DMS 273 treated with DMSO at 0.1 percent for 48 hours (cell line): ENCODE measurements around the gene HIBCH.
"Not testable (repeated sequence)": the region's sequence is repeated elsewhere in the genome, so short reads cannot be mapped to it uniquely, and the experiment has no call there.

ENCODE experiments used
- DNase-seq: peaks from one replicate; lab custom pipeline; 2025; lab: John Stamatoyannopoulos, UW

The HIBCH gene

DNA sequence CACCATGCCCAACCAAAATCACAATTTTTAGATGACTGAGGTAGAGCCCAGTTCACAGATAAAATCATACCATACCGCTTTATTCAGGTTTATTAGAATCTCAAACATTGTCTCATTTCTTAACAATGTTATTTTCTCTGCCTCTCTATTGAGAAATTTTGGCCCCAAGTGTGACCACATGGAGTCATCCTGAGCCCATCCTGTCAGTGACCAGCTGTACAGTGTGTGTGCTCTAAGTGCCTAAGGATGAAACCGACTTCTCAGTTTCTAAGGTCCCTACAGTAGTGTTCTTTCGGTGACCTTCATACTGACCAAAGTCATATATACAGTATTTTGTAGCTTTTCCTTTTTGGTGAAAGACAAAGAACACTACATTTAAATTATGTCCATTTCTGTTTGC, 133.4 kb downstream of the HIBCH start:
- no peak for DNase-seq

DNA sequence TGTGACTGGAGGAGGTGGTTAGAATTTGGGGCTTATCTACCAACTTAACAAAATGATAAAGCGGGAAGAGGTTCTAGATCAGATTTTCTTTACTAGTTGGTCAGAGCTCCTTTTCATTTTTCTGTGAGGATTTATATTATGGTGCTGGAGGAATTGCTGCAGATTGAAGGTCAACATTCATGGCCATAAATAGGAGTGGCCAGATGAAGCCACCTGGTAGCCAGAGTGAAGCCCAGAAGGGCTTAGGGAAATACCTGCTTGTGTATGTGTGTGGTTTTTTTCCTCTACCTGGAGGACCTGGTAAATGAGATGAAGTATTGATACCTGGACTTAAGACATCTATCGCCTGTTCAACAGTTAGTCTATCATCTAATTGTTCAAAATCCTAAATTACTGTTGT, 134.2 kb downstream of the HIBCH start:
- no peak for DNase-seq

GRCh38 chr2:190184460-190184859, 135.2 kb downstream of the HIBCH start:
- no peak for DNase-seq

GRCh38 chr2:190183539-190183938, 136.1 kb downstream of the HIBCH start:
- DNase-seq, result no peak

GRCh38 chr2:190182071-190182524, 137.5 kb downstream of the HIBCH start:
- DNase-seq, result no peak

- DNase-seq, result no peak
Observed at GRCh38 chr2:190181123-190181669, 138.4 kb downstream of the HIBCH start.

DNA sequence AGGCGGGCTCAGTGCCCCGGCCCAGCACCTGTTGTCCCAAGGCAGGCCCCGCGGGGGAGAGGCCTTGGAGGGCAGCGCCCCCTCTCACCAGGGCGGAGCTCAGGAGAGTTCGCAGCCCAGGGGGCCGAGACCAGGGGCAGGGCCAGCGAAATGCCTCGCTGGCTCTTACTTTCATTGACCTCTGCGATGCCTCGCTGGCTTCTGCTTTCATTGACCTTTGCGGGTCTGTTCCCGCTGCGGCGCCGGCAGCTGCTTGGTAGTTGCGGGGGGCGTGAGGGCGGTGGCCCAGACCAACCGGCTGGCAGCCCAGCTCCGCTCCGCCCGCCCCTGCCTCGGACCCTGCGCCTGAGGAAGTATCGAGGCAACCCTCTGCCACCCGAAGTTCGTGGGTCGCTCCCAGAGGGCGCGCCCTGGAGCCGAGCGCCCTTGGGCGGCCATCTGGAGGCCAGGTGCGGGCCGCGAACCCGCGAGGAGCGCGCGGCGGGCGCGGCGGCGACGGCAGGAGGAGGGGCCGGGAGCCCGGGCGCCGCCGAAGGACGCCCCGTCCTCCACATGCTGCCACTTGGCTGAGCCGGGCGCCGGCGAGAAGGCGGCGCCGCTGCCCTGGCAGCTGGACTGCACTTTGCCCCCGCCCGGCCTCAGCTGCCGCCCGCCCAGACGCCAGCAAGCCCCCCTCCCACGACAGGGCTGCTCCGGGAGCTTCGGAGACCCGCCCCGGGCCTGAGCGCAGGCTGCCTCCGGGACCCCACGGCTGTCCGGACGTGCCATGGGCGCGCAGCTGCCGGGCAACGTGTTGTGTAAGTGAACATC, 139.1 kb downstream of the HIBCH start:
- peak; percentile 23 for DNase-seq

DNA sequence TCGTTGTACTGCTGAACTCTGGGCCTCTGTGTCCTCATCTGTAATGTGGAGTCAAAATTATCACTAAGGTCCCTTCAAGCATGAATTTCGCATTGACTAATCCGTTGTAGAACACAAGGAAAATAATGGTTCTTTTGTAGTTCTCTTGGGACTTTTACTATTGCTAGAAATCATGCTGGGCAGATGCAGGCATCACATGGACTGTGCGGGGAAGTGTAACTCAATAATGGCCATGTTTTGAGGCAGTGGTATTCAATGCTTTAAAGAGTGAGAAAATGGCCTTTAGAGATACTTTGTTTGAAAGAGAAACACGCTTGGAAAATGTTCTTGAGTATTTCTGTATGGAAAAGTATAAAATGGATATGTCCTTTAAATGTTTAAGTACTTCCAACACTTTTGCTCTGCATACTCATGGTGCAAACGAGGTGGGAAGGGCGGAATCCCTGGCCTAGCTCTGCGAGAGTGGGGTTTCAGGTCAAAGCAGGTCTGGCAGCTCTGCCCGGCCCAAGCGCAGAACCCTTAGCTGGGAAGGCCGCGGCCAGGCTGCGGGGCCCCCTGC, 139.8 kb downstream of the HIBCH start:
- DNase-seq, result peak; percentile 27

DNA sequence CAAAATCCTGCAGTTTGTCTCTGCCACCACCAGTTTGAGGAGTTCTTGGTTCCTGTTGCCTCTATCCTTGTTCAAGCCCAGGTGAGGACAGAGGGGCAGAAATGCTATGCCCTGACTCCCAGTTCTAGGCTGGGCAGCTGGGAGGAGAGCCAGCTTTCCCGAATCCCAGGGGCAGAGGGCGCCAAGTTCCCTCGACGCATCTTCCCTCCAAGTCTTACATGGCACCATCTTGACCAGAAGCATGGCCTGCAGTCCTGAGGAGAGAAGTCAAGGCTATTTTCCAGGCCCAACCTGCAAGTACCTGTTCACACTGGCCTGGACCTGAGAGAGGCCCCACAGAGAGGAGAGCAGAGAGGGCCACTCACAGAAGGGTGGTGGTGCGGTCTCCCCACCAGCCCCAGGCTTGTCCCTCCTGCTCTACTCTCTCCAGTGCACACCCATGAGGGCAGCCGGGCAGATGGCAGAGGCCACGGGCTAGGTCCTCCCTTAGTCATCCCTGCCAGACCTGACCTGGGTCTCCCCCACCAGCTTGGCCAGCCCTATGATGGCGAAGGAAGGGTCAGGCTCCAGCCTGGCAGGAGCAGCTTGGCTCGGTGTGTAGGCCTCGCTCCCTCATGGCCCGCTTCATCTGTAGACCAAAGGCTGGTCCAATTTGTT, 141.4 kb downstream of the HIBCH start:
- DNase-seq, result no peak

GRCh38 chr2:190177249-190178040, 142.2 kb downstream of the HIBCH start:
- no peak for DNase-seq

GRCh38 chr2:190173392-190173791, 146.2 kb downstream of the HIBCH start:
- no peak for DNase-seq

- DNase-seq, result no peak
Observed at GRCh38 chr2:190170673-190171072, 149.0 kb downstream of the HIBCH start.

GRCh38 chr2:190169221-190170072, 150.2 kb downstream of the HIBCH start:
- no peak for DNase-seq

GRCh38 chr2:190167702-190168101, 151.9 kb downstream of the HIBCH start:
- DNase-seq, result no peak

DNA sequence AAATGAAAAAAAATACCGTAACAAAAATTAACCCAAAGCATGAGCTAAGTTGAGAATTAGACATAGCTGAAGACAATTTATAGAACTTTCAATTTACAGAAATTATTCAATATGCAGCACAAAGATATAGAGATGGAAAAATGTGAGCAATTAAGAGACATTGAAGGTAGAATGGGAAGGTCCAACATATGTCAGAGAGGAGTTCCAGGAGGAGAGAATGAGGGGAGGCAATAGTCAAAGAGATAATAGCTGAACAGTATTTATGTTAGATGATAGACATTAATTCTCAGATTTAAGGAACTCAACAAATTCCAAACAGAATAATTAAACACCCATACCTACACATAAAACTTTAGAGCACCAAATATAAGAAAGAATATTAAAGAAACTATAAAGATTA, 154.1 kb downstream of the HIBCH start:
- no peak for DNase-seq

DNA sequence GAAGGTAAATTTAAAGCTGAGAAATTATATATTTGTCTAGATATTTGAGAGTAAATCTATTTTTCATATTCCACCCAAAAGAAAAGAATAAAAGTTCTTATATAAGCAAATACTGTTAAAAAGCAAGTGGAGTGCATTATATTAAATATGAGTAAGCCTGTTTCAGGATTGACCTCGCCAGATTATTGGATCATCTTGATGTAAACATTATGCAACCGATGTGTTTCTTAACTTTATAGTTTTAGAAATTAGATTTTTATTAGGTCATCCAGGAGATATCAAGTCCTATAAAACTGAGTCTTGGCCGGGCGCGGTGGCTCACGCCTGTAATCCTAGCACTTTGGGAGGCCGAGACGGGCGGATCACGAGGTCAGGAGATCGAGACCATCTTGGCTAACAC, 156.8 kb downstream of the HIBCH start:
- no peak for DNase-seq

- no peak for DNase-seq
Observed at GRCh38 chr2:190159453-190159852, 160.2 kb downstream of the HIBCH start.

DNA sequence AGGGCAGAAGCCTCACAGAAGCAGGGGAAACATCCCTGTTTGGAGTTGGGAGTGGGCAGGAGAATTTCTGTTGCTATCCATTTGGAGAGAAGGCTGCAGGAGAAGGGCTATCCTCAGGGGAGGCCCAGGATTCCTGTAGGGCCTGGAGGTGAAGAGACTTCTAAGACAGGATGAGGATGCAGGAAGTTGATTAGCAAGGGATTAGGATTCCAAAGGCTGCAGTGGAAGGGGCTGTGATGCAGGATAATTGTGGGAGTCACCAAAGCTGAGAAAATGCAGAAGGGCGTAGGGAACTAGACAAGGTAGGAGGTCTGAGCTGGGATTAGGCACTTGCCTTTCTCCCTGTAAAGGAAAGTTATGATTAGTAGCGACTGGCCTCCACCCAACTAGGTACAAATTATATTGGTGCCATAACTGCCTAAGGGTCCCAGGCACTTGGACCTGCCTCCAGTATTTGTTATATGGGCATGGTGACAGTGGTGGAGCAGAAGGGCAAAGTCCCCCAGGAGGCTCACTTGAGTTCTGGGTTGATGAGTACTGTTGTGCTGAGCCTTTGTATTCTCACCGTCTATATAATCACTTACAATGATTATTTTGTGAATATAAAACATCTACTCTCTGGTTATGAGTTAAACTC, 160.7 kb downstream of the HIBCH start:
- DNase-seq, result no peak

DNA sequence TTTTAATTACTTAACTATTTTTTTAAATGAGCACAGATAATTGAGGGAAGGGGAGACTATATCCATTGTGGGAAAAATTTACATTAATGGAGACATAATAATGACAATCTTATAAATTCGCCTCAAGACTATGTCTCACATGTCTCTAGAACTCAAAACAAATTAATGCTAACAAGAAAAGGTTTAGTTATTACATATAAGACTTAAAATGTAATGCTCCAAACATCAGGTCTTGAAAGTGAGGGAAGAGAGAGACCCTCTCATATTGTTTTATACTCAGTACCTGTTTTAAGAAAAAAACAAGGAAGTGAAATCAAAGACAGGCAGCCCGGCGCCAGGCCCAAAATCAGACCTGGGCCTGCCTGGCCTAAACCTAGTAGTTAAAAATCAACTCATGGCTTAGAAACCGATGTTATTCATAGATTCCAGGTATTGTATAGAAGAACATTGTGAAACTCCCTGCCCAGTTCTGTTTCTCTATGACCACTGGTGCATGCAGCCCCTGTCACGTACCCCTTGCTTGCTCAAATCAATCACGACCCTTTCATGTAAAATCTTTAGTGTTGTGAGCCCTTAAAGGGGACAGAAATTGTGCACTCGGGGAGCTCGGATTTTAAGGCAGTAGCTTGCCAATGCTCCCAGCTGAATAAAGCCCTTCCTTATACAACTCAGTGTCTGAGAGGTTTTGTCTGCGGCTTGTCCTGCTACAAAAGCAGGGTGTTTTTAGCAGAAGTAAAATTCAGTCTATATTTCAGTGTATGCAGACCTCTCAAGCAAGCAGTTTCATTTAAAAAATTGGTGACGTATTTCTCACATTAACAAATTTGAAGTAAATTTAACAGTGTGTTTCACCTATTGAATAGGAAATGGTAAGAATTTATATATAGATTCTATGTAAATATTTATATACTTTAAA, 161.8 kb downstream of the HIBCH start:
- not testable (repeated sequence) for DNase-seq
